Endothelial cell of umbilical vein (primary cell): ENCODE data around the gene GATA2. TPM values are rescaled to one million over a fixed set of nuclear protein-coding genes. Genes with fewer than 3 reads are reported as not detected.

Source experiments
- BruUV-seq: library from RNA; stranded (reverse); fragments of 400-500 nt; replicated peaks from 2 replicates; lab custom pipeline; 2021; lab: Mats Ljungman, UMichigan
- CTCF ChIA-PET: fragments of 300-600, 350-600 bp; sonication (Branson Sonifier 250); formaldehyde crosslinking; loops from one replicate; lab custom pipeline; 2021; ENCODE audit warnings: antibody characterized with exemption, inconsistent platforms; lab: Charles Lee
- POLR2A ChIA-PET: fragments of 300-600, 350-600 bp; sonication (Branson Sonifier 250); formaldehyde crosslinking; loops from one replicate; lab custom pipeline; 2021; ENCODE audit warnings: antibody characterized with exemption, inconsistent platforms; lab: Charles Lee
- DNase-seq: peaks from one replicate; pipeline ENCODE4 v3.0.0-alpha.2; 2011; ENCODE audit warnings: low read depth, low spot score
- FAIRE-seq: peaks from 2 replicates; lab custom pipeline; 2011; peaks lifted over from hg19 to GRCh38; lab: Jason Lieb, UNC
- H2AFZ ChIP-seq: 2 replicates; pipeline ENCODE4 v1.6.0; 2012; ENCODE audit warnings: low read depth, low read length, control low read depth, inconsistent platforms
- H3K27ac ChIP-seq: 2 replicates; pipeline ENCODE4 v1.5.1; 2011; ENCODE audit warnings: low read depth, mild to moderate bottlenecking, control low read depth, low read length, moderate library complexity; ENCODE audit not compliant: insufficient read depth
- H3K27me3 ChIP-seq, 2 experiments: 2 replicates each; pipeline versions ENCODE4 v1.6.0 to v1.6.1; 2011; ENCODE audit warnings: low read length in 2 of 2, mixed read lengths in 1 of 2; ENCODE audit not compliant: control insufficient read depth in 2 of 2, insufficient read depth in 2 of 2
- H3K36me3 ChIP-seq, 2 experiments: 2 replicates in 1 of 2; 3 replicates in 1 of 2; pipeline ENCODE4 v1.5.1; 2011; ENCODE audit warnings: low read length in 2 of 2, mild to moderate bottlenecking in 1 of 2, moderate library complexity in 1 of 2; ENCODE audit not compliant: control insufficient read depth in 2 of 2, insufficient read depth in 2 of 2; ENCODE audit errors: extremely low read depth in 1 of 2
- H3K4me1 ChIP-seq: 3 replicates; pipeline ENCODE4 v1.5.1; 2011; ENCODE audit warnings: mild to moderate bottlenecking, low read length; ENCODE audit not compliant: control insufficient read depth, insufficient read depth; ENCODE audit errors: extremely low read depth
- H3K4me2 ChIP-seq: 2 replicates; pipeline ENCODE4 v1.6.1; 2011; ENCODE audit warnings: low read length, control low read depth, mixed read lengths; ENCODE audit not compliant: insufficient read depth
- H3K4me3 ChIP-seq, 3 experiments: fragments of 200-600 bp in 1 of 3; sonication (generic), shearing (Covaris generic) in 1 of 3; replicated peaks in 1 of 3; 2 replicates each; pipeline ENCODE4 v1.5.1; 2011 to 2016; ENCODE audit warnings: control low read depth in 3 of 3, low read length in 3 of 3, mild to moderate bottlenecking in 2 of 3, inconsistent platforms in 1 of 3, low read depth in 1 of 3, moderate library complexity in 1 of 3; ENCODE audit not compliant: insufficient read depth in 1 of 3
- H3K79me2 ChIP-seq: 2 replicates; pipeline ENCODE4 v1.6.0; 2012; ENCODE audit warnings: low read length, inconsistent platforms; ENCODE audit not compliant: control insufficient read depth, insufficient read depth
- H3K9ac ChIP-seq: replicated peaks from 2 replicates; pipeline ENCODE3; 2011; ENCODE audit warnings: low read length, control low read depth; ENCODE audit not compliant: insufficient read depth; ENCODE audit errors: extremely low read depth
- H3K9me1 ChIP-seq: replicated peaks from 3 replicates; pipeline ENCODE4 v1.6.0; 2011; ENCODE audit warnings: mild to moderate bottlenecking, low read length; ENCODE audit not compliant: control insufficient read depth, insufficient read depth; ENCODE audit errors: extremely low read depth
- H3K9me3 ChIP-seq: replicated peaks from 2 replicates; pipeline ENCODE4 v1.5.1; 2012; ENCODE audit warnings: low read length, inconsistent platforms; ENCODE audit not compliant: control insufficient read depth, insufficient read depth
- H4K20me1 ChIP-seq: replicated peaks from 2 replicates; pipeline ENCODE3; 2011; ENCODE audit warnings: mild to moderate bottlenecking, low read length; ENCODE audit not compliant: control insufficient read depth, insufficient read depth; ENCODE audit errors: extremely low read depth
- EZH2 ChIP-seq: IDR thresholded peaks from 2 replicates; pipeline ENCODE4 v1.6.1; 2012; ENCODE audit warnings: borderline replicate concordance, low read depth, mild to moderate bottlenecking, moderate library complexity, low read length, inconsistent platforms; ENCODE audit not compliant: severe bottlenecking
- FOS ChIP-seq: IDR thresholded peaks from 2 replicates; pipeline ENCODE4 v1.6.1; 2011; ENCODE audit warnings: mild to moderate bottlenecking, low read length, moderate library complexity, borderline replicate concordance; ENCODE audit not compliant: insufficient read depth
- GATA2 ChIP-seq: IDR thresholded peaks from 2 replicates; pipeline ENCODE4 v1.7.0; 2011; ENCODE audit warnings: low read depth, mild to moderate bottlenecking, moderate library complexity, mixed read lengths, low read length; ENCODE audit not compliant: insufficient read length, insufficient read depth
- JUN ChIP-seq: IDR thresholded peaks from 2 replicates; pipeline ENCODE4 v1.6.1; 2011; ENCODE audit warnings: borderline replicate concordance, low read depth; ENCODE audit not compliant: insufficient read length, insufficient read depth
- MYC ChIP-seq: IDR thresholded peaks from one replicate; pipeline ENCODE4 v1.6.1; 2011; ENCODE audit warnings: mild to moderate bottlenecking, low read depth, low read length
- POLR2A ChIP-seq: IDR thresholded peaks from 2 replicates; pipeline ENCODE4 v1.6.1; 2012; ENCODE audit warnings: low read depth, mild to moderate bottlenecking, control low read depth, low read length
- POLR2AphosphoS5 ChIP-seq: IDR thresholded peaks from 2 replicates; pipeline ENCODE4 v1.6.1; 2012; ENCODE audit warnings: low read depth, mild to moderate bottlenecking, control low read depth, low read length, moderate library complexity; ENCODE audit not compliant: insufficient read depth
- dilution Hi-C: fragments of 300-500 bp; cut with MboI; formaldehyde crosslinking; loops from one replicate; pipeline ENCODE4 v1.15.0; 2019; ENCODE audit warnings: low sequenced_read_pairs; ENCODE audit not compliant: extremely low pct_ligation_motif_present
- intact Hi-C: fragments of 100-400 bp; cut with micrococcal nuclease; formaldehyde crosslinking; loops from one replicate; pipeline ENCODE4 v1.10.0; 2022
- polyA plus RNA-seq, 4 experiments: library from polyadenylated mRNA; depleted of rRNA in 3 of 4; stranded (reverse) in 3 of 4; unstranded in 1 of 4; fragments of >200 nt; gene quantifications; 2 replicates each; pipeline versions ENCODE4 v1.2.1 to v1.2.3, GENCODE V29; 2011 to 2012; ENCODE audit warnings: missing spikeins in 1 of 4
- total RNA-seq: library from RNA; stranded (reverse); gene quantifications from 2 replicates; pipeline ENCODE4 v1.2.3, GENCODE V29; 2021
- TF ChIP-seq, protein P1 (sequence below): IDR thresholded peaks from 2 replicates; pipeline ENCODE4 v1.6.1; 2011; ENCODE audit not compliant: insufficient read depth, insufficient read length
- TF ChIP-seq, protein P2 (sequence below), 2 donors: IDR thresholded peaks; 1 replicate in 1 of 2; 2 replicates in 1 of 2; pipeline ENCODE4 v1.5.1; 2011; ENCODE audit warnings: low read length in 2 of 2, mild to moderate bottlenecking in 2 of 2, moderate library complexity in 2 of 2, control low read depth in 1 of 2, inconsistent platforms in 1 of 2, low read depth in 1 of 2; ENCODE audit not compliant: insufficient read depth in 1 of 2; ENCODE audit errors: extremely low read depth in 1 of 2

GATA2 gene
- total and polyA plus RNA-seq, 2 donors (not counting 3 experiments of a cell fraction or from before 2014, with no cell fraction given) = 28.8 to 62.2 TPM

DNA sequence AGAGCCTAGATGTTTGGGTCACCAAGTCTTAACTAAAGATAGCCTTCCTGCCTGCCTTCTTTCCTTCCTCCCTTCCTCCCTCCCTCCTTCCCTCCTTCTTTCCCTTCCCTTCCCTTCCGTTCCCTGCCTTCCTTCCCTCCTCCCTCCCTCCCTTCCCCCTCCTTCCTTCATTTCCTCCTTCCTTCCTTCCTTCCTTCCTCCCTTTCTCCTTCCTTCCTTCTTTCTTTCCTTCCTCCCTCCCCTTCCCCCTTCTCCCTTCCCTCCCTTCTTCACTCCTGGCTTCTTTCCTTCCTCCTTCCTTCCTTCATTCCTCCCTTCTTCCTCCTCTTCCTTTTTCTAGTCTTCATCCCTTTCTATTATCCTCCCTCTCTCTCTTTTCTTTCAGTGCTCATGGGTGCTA is 28.3 kb downstream of the GATA2 start:
- CTCF ChIA-PET = interaction anchor here (1.1 to 1.5 kb wide), 3 partner anchors 26 to 119 kb away, joined by 3 to 5 read pairs (median 5); no protein-coding TSS in a partner anchor
- no peaks in the 10 kb centered on the region for H4K20me1 ChIP-seq
- H3K4me3 ChIP-seq = no peak overlapping the region
- POLR2A ChIA-PET = no interaction called here
- no peaks in the 10 kb centered on the region for H3K4me1 ChIP-seq
- no TSS peak for BruUV-seq
- no peak overlapping the region for H3K27ac ChIP-seq
- no peaks in the 10 kb centered on the region for H3K9me3 ChIP-seq
- intact Hi-C loops = no loop called here
- no peak overlapping the region for H2AFZ ChIP-seq
- FAIRE-seq = no peak
- H3K36me3 ChIP-seq = no peaks in the 10 kb centered on the region
- H3K4me2 ChIP-seq = no peak overlapping the region
- no peak overlapping the region for H3K9ac ChIP-seq
- DNase-seq = no peak
- H3K9me1 ChIP-seq = no peaks in the 10 kb centered on the region
- no peaks in the 10 kb centered on the region for H3K79me2 ChIP-seq
- dilution Hi-C loops = no loop called here
- H3K27me3 ChIP-seq = peaks cover 6 to 14% of the 10 kb centered on the region in 2 experiments
- TF ChIP-seq FOS = no peak
- no peak for TF ChIP-seq EZH2
- no peak for TF ChIP-seq JUN
- TF ChIP-seq, protein P1, sequence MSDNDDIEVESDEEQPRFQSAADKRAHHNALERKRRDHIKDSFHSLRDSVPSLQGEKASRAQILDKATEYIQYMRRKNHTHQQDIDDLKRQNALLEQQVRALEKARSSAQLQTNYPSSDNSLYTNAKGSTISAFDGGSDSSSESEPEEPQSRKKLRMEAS = no peak
- no peak for TF ChIP-seq MYC
- TF ChIP-seq, protein P2, sequence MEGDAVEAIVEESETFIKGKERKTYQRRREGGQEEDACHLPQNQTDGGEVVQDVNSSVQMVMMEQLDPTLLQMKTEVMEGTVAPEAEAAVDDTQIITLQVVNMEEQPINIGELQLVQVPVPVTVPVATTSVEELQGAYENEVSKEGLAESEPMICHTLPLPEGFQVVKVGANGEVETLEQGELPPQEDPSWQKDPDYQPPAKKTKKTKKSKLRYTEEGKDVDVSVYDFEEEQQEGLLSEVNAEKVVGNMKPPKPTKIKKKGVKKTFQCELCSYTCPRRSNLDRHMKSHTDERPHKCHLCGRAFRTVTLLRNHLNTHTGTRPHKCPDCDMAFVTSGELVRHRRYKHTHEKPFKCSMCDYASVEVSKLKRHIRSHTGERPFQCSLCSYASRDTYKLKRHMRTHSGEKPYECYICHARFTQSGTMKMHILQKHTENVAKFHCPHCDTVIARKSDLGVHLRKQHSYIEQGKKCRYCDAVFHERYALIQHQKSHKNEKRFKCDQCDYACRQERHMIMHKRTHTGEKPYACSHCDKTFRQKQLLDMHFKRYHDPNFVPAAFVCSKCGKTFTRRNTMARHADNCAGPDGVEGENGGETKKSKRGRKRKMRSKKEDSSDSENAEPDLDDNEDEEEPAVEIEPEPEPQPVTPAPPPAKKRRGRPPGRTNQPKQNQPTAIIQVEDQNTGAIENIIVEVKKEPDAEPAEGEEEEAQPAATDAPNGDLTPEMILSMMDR (IDR thresholded peaks at IDR 0.05; ENCODE audit: extremely low read depth in 1 of 2, insufficient read depth in 1 of 2, low read depth in 1 of 2, low read length in 2 of 2) = no peak
- TF ChIP-seq POLR2AphosphoS5 = no peak
- TF ChIP-seq POLR2A = no peak
- TF ChIP-seq GATA2 = no peak
